ENCODE results near the gene RBBP7. TPM values are rescaled to one million over a fixed set of nuclear protein-coding genes. Genes with fewer than 3 reads are reported as not detected.
A peak's percentile ranks its signal among the peaks of the same experiment; 100 is the strongest.

Gene RBBP7
- 100 to 1,000 TPM; 189 to 228 (median 211) TPM for polyA plus RNA-seq (ENCODE audit: insufficient read length in 4 of 4)

GRCh38 chrX:16870095-16870861 lies at the start of gene RBBP7:
RBBP7 (minus strand) TSS chrX:16870362; CDS start chrX:16870053, 309 bp downstream.
- peak in 3 of 4 donors; percentile 69 to 79 (median 75) for DNase-seq (ENCODE audit: low read depth in 4 of 4, low spot score in 2 of 4)

GRCh38 chrX:16918979-16919378 lies 48.8 kb upstream of the RBBP7 start:
- DNase-seq (ENCODE audit: low read depth in 4 of 4, low spot score in 2 of 4) = no peak

GRCh38 chrX:16917120-16917519 lies 47.0 kb upstream of the RBBP7 start:
- no peak for DNase-seq (ENCODE audit: low read depth in 4 of 4, low spot score in 2 of 4)

GRCh38 chrX:16916561-16916960 lies 46.4 kb upstream of the RBBP7 start:
- no peak for DNase-seq (ENCODE audit: low read depth in 4 of 4, low spot score in 2 of 4)

- DNase-seq (ENCODE audit: low read depth in 4 of 4, low spot score in 2 of 4) = no peak
Measured at GRCh38 chrX:16914058-16914457, 43.9 kb upstream of the RBBP7 start.

- no peak for DNase-seq (ENCODE audit: low read depth in 4 of 4, low spot score in 2 of 4)
Measured at GRCh38 chrX:16910376-16910775, 40.2 kb upstream of the RBBP7 start.

GRCh38 chrX:16903274-16904022 lies 33.3 kb upstream of the RBBP7 start:
- no peak for DNase-seq (ENCODE audit: low read depth in 4 of 4, low spot score in 2 of 4)

GRCh38 chrX:16897445-16897844 lies 27.3 kb upstream of the RBBP7 start:
- no peak for DNase-seq (ENCODE audit: low read depth in 4 of 4, low spot score in 2 of 4)

- DNase-seq (ENCODE audit: low read depth in 4 of 4, low spot score in 2 of 4) = no peak
Measured at GRCh38 chrX:16892504-16893362, 22.6 kb upstream of the RBBP7 start.

GRCh38 chrX:16885628-16886027 lies 15.5 kb upstream of the RBBP7 start:
- no peak for DNase-seq (ENCODE audit: low read depth in 4 of 4, low spot score in 2 of 4)

- DNase-seq (ENCODE audit: low read depth in 4 of 4, low spot score in 2 of 4) = no peak
Measured at GRCh38 chrX:16883487-16883804, 13.3 kb upstream of the RBBP7 start.

GRCh38 chrX:16882702-16883486 lies 12.7 kb upstream of the RBBP7 start:
- no peak for DNase-seq (ENCODE audit: low read depth in 4 of 4, low spot score in 2 of 4)

- no peak for DNase-seq (ENCODE audit: low read depth in 4 of 4, low spot score in 2 of 4)
Measured at GRCh38 chrX:16882169-16882568, 12.0 kb upstream of the RBBP7 start.

- DNase-seq (ENCODE audit: low read depth in 4 of 4, low spot score in 2 of 4) = no peak
Measured at GRCh38 chrX:16876696-16877095, 6.5 kb upstream of the RBBP7 start.

GRCh38 chrX:16874458-16875095 lies 4.4 kb upstream of the RBBP7 start:
- no peak for DNase-seq (ENCODE audit: low read depth in 4 of 4, low spot score in 2 of 4)

GRCh38 chrX:16873106-16873505 lies 2.9 kb upstream of the RBBP7 start:
- no peak for DNase-seq (ENCODE audit: low read depth in 4 of 4, low spot score in 2 of 4)

GRCh38 chrX:16870862-16871815 lies 977 bp upstream of the RBBP7 start:
- no peak for DNase-seq (ENCODE audit: low read depth in 4 of 4, low spot score in 2 of 4)

GRCh38 chrX:16869393-16870094 lies 618 bp downstream of the RBBP7 start:
- DNase-seq (ENCODE audit: low read depth in 4 of 4, low spot score in 2 of 4) = peak in 1 of 4 donors; percentile 13
